ENCODE results near the gene TM7SF2.

TM7SF2 gene

GRCh38 chr11:65157336-65157735 lies 45.7 kb downstream of the TM7SF2 start:
- Histone ChIP-seq H3K27ac (no peak overlapping the region), H3K4me3 (ENCODE audit: low read depth, low read length) (no peak overlapping the region), H3K27me3 (ENCODE audit: insufficient read depth, low read depth, severe bottlenecking) (no peaks in the 10 kb centered on the region), H3K9me3 (ENCODE audit: severe bottlenecking) (no peaks in the 10 kb centered on the region), H3K36me3 (no peaks in the 10 kb centered on the region)
- TF ChIP-seq, protein P1, sequence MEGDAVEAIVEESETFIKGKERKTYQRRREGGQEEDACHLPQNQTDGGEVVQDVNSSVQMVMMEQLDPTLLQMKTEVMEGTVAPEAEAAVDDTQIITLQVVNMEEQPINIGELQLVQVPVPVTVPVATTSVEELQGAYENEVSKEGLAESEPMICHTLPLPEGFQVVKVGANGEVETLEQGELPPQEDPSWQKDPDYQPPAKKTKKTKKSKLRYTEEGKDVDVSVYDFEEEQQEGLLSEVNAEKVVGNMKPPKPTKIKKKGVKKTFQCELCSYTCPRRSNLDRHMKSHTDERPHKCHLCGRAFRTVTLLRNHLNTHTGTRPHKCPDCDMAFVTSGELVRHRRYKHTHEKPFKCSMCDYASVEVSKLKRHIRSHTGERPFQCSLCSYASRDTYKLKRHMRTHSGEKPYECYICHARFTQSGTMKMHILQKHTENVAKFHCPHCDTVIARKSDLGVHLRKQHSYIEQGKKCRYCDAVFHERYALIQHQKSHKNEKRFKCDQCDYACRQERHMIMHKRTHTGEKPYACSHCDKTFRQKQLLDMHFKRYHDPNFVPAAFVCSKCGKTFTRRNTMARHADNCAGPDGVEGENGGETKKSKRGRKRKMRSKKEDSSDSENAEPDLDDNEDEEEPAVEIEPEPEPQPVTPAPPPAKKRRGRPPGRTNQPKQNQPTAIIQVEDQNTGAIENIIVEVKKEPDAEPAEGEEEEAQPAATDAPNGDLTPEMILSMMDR (IDR thresholded peaks at IDR 0.05; ENCODE audit: low read depth, low read length): no peak
- no peak for DNase-seq

DNA sequence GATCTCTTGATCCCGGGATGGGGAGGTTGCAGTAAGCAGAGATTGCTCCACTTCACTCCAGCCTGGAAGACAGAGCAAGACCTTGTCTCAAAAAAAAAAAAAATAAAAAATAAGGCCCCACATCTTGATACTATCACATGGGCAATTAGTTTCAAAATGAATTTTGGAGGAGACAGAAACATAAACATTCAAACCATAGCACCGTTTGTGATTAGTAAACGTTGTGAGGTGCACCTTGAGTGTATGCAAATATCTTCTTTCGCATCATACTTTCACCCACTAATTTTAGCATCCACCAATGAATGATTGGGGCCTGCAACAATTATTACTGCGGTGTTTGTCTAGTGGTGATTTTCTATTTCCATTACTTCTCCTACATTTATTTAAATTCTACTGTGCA lies 47.3 kb downstream of the TM7SF2 start:
- Histone ChIP-seq H3K27me3 (ENCODE audit: insufficient read depth, low read depth, severe bottlenecking) (no peaks in the 10 kb centered on the region), H3K4me3 (ENCODE audit: low read depth, low read length) (no peak overlapping the region), H3K9me3 (ENCODE audit: severe bottlenecking) (no peaks in the 10 kb centered on the region), H3K36me3 (no peaks in the 10 kb centered on the region), H3K27ac (no peak overlapping the region)
- TF ChIP-seq, protein P1 (IDR thresholded peaks at IDR 0.05; ENCODE audit: low read depth, low read length): no peak
- no peak for DNase-seq

GRCh38 chr11:65160643-65161042 lies 49.0 kb downstream of the TM7SF2 start:
- H3K27ac ChIP-seq: no peak overlapping the region
- no peak overlapping the region for H3K4me3 ChIP-seq (ENCODE audit: low read depth, low read length)
- TF ChIP-seq, protein P1 (IDR thresholded peaks at IDR 0.05; ENCODE audit: low read depth, low read length): no peak
- H3K9me3 ChIP-seq (ENCODE audit: severe bottlenecking): no peaks in the 10 kb centered on the region
- DNase-seq: no peak
- no peaks in the 10 kb centered on the region for H3K27me3 ChIP-seq (ENCODE audit: insufficient read depth, low read depth, severe bottlenecking)
- H3K36me3 ChIP-seq: no peaks in the 10 kb centered on the region

GRCh38 chr11:65163684-65164083 lies 52.0 kb downstream of the TM7SF2 start:
- H3K9me3 ChIP-seq (ENCODE audit: severe bottlenecking): no peaks in the 10 kb centered on the region
- no peak for DNase-seq
- no peak overlapping the region for H3K27ac ChIP-seq
- H3K36me3 ChIP-seq: no peaks in the 10 kb centered on the region
- TF ChIP-seq, protein P1 (IDR thresholded peaks at IDR 0.05; ENCODE audit: low read depth, low read length): no peak
- H3K27me3 ChIP-seq (ENCODE audit: insufficient read depth, low read depth, severe bottlenecking): no peaks in the 10 kb centered on the region
- H3K4me3 ChIP-seq (ENCODE audit: low read depth, low read length): no peak overlapping the region
